Activated CD8-positive, alpha-beta memory T cell treated with anti-CD3 and anti-CD28 coated beads for 1 hour (primary cell): ENCODE measurements around the gene SLC25A19.

Experiments used
- DNase-seq, 2 donors: peaks; one replicate each; pipeline ENCODE4 v3.0.0-alpha.2; 2020; ENCODE audit warnings: low read depth in 1 of 2; ENCODE audit errors: extremely low read depth in 1 of 2

SLC25A19 gene

GRCh38 chr17:75241996-75242460, 47.2 kb downstream of the SLC25A19 start:
- no peak for DNase-seq

GRCh38 chr17:75241502-75241901, 47.7 kb downstream of the SLC25A19 start:
- DNase-seq: no peak

GRCh38 chr17:75241143-75241430, 48.1 kb downstream of the SLC25A19 start:
- DNase-seq: no peak

- no peak for DNase-seq
These were observed 48.7 kb downstream of the SLC25A19 start for GRCh38 chr17:75240394-75241142.

GRCh38 chr17:75239778-75240393, 49.3 kb downstream of the SLC25A19 start:
- no peak for DNase-seq

- DNase-seq: no peak
These were observed 50.0 kb downstream of the SLC25A19 start for GRCh38 chr17:75239214-75239613.

GRCh38 chr17:75238684-75239191, 50.5 kb downstream of the SLC25A19 start:
- DNase-seq: peak in 1 of 2 donors; percentile 43

- DNase-seq: no peak
These were observed 51.1 kb downstream of the SLC25A19 start for GRCh38 chr17:75238020-75238580.

GRCh38 chr17:75237100-75238014, 51.9 kb downstream of the SLC25A19 start:
- DNase-seq: no peak

- no peak for DNase-seq
These were observed 56.4 kb downstream of the SLC25A19 start for GRCh38 chr17:75232786-75233185.

GRCh38 chr17:75231741-75232464, 57.3 kb downstream of the SLC25A19 start:
- no peak for DNase-seq

- DNase-seq: no peak
These were observed 58.2 kb downstream of the SLC25A19 start for GRCh38 chr17:75231071-75231470.

GRCh38 chr17:75228847-75229246, 60.4 kb downstream of the SLC25A19 start:
- no peak for DNase-seq

GRCh38 chr17:75228305-75228704, 60.9 kb downstream of the SLC25A19 start:
- no peak for DNase-seq

- no peak for DNase-seq
These were observed 61.5 kb downstream of the SLC25A19 start for GRCh38 chr17:75227729-75228128.

GRCh38 chr17:75225016-75225415, 64.2 kb downstream of the SLC25A19 start:
- no peak for DNase-seq
